ENCODE measurements around the gene MCOLN2.
"Not testable (repeated sequence)": the region's sequence is repeated elsewhere in the genome, so short reads cannot be mapped to it uniquely, and the experiment has no call there.

Gene MCOLN2

DNA sequence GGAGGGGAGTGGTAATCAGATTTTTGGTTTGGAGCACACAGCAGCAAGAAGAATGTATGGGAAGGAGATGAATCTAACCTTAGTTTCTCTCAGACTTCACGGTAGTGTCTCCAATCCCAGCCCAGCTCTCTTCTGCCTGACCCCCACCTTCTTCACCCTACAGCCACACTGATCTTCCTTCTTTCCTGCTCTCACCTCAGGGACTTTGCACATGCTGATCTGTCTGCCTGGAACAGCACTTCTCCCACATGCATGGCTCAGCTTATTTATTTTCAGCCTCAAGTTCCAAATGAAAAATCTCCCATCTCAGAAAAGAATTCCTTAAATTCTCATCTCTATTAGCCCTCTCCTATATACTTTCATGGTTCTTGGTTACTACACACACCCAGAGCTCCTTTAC lies 55.1 kb downstream of the MCOLN2 start:
- no peak for DNase-seq (ENCODE audit: low read depth, low spot score)

DNA sequence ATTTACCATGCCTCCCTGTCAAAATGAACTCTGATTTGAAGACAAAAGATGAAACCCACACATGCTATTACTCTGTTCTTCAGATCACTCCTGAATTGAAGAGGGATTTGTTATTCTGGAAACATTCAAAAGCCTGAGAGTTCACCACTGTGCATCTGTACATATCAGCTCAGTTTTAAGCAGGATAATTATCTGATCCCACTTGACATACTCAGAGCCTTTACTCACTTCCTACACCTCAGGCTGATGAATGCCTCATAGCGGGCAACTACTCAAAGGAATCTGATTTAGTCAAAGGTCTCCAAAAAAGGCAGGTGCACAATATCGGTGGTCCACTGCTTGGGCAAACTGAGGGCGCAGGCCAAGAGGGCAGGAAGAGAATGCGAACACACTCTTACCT lies 56.4 kb downstream of the MCOLN2 start:
- DNase-seq (ENCODE audit: low read depth, low spot score): no peak

GRCh38 chr1:84939761-84940160 lies 57.2 kb downstream of the MCOLN2 start:
- DNase-seq (ENCODE audit: low read depth, low spot score): no peak

- no peak for DNase-seq (ENCODE audit: low read depth, low spot score)
Measured at GRCh38 chr1:84939151-84939550, 57.8 kb downstream of the MCOLN2 start.

DNA sequence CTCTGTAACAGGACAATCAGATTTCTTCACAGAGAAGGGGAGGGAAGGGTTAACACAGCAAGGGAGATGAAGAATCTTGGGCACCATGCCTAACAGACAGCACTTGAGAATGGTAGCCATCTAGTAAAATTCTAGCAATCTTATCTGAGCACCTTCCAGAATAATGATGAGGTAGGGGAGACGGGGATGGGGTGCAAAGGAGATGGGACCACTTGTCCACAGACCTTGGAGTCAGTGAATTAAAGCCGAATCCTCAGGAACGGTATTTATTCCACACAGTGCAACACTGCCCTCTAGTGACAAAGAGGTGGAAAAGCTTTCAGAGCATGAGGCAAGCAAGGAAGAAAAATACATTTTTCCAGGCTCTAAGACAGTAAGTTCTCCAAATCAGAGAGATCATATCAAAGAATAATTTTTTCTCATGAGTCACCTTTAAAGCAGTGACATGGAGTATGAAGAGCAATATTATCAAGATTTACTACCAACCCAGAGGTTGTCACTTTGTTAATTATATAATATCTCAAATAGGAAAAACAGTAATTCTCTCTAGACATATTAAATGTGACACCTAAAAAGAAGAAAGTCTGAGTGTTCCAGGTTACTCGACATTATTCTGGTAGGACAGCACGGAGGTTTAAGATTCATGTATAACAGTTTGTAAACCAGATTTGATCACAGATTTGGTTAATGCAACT lies 60.6 kb downstream of the MCOLN2 start:
- DNase-seq (ENCODE audit: low read depth, low spot score): no peak

DNA sequence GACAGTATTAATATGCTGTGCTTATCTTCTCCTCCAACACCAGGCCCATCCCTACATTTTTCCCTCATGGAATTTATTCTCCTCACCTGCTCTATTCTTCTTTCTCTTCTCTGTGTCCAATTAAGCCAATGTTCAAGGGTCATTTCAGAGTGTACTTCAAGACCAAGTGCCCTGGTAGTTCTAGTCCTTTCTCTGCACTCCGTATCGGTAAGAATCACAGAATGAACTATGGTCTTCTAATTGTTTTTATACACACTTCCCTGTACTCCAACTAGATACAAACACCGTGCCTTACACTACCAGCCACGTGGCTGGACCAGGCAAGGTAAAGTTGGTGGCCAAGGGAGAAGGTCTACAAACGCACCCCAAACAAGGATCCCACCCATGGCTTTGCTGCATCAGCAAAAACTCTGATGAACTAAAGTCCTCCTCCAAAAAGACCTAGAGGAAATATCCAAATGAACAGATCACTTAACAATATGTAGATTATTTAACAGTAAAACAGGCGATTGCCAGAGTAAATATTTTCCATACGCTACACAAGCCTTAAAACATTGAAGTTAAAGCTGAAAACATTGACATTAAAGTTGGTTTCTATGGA lies 63.8 kb downstream of the MCOLN2 start:
- DNase-seq (ENCODE audit: low read depth, low spot score): no peak

GRCh38 chr1:84930831-84931230 lies 66.1 kb downstream of the MCOLN2 start:
- no peak for DNase-seq (ENCODE audit: low read depth, low spot score)

GRCh38 chr1:84930329-84930728 lies 66.6 kb downstream of the MCOLN2 start:
- no peak for DNase-seq (ENCODE audit: low read depth, low spot score)

DNA sequence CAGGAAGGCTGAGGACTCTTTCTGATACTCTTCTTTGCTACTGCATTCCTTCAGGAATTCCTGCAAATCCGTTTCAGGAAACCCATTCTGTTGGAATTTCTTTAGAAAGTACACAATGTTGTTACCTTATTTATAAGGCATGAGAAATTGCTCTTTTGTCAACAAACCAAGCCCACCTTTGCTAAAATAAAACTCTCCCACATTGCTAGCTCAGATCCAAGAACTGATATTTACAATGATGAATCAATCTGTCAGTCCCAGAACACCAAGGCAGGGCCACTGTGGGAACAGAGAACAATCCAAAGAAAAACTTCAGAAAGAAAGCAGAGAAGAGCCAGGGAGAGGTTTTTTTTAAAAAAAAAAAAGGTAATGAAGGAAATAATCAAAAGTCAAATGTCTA lies 67.3 kb downstream of the MCOLN2 start:
- no peak for DNase-seq (ENCODE audit: low read depth, low spot score)

DNA sequence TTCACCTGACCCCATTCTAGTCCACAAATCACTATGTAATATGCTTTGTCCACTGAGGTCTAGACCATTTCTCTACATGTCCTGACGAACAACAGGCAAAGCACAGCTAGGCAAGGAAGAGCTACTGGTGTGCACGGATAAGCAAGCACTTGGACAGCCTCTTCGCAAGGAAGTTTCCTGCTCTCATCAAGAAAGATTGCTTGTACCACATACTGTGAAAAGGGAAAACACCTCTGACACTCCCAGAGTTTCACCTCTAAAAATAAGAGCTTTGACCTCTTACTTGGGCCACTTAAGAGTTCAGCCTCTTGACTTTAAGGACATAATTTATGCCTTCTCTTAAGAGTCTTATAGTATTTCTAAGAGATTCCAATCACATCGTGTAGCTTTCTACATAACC lies 67.9 kb downstream of the MCOLN2 start:
- DNase-seq (ENCODE audit: low read depth, low spot score): no peak

DNA sequence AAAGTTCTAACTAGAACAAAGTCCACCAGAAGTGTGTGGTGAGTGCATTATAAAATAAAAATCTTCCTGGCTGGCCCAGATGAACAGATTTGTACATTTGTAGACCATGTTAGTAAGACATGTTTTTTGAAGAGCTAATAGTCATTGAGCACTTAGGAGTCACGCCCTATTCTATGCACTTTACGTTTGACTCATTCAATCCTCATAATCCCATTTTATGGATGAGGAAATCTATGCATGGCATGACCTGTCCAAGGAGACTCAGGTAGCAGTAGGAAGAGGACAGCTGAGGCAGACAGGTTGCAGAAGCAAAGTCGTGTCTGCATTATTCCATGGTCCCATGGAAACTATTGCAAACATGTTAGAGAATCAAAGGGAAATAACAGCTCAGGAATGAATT lies 73.6 kb downstream of the MCOLN2 start:
- DNase-seq (ENCODE audit: low read depth, low spot score): no peak

DNA sequence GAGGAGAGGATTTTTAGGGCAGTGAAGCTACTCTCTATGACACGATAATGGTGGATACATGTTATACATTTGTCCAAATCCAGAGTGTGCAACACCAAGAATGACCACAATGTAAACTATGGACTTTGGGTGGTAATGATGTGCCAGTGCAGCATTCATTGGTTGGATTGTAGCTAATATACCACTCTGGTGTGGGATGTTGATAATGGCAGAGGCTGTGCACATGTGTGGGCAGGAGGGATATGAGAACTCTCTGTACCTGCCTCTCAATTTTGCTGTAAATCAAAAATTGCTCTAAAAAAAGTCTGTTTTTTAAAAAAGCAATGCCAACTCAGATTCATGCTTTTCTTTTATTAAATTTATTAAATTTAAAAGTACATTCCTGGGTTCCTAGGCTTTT lies 76.8 kb downstream of the MCOLN2 start:
- no peak for DNase-seq (ENCODE audit: low read depth, low spot score)

DNA sequence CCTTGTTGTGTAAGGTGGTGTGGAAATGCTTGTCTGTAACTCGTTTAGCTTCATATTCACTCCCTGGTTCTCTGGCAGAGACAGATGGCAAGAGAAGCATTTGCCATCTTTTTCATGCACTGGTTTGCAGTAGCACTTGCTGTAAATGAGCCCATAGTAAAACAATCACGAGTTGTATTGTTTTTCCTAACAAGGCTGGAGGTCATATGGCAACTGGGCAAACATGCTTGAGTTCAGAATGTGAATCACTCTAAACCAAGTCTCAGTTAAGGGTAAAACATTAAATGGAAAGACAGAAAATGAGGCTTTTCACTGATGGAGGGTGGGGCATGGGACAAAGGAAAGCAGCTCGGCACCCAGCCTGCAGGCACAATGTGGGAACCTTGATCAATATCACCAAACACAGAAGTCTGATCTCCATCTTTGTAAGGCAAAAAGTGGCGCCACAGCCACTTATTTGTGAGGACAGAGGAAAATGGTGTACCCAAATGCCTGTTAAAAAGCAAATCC lies 77.4 kb downstream of the MCOLN2 start:
- no peak for DNase-seq (ENCODE audit: low read depth, low spot score)

GRCh38 chr1:84918726-84919336 lies 78.1 kb downstream of the MCOLN2 start:
- DNase-seq (ENCODE audit: low read depth, low spot score): no peak

DNA sequence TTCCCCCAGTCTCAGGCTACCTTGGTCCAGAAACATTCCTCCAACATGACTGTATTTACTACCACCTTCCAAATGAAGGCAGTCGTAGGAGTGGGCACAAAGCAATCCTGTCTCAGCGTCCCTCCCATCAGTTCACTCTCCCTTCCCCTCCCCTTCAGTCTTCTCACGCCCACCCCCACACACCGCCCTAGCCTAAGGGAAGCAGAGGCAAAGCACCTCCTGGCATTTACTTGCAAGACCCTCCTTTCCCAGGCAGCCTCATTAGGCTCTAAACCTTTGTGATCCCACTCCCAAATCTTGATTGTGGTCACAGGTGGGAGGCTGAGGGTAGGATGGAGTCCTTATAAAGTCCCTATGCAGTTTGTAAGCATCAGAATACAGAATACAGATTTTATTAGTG lies 80.0 kb downstream of the MCOLN2 start:
- DNase-seq (ENCODE audit: low read depth, low spot score): no peak

DNA sequence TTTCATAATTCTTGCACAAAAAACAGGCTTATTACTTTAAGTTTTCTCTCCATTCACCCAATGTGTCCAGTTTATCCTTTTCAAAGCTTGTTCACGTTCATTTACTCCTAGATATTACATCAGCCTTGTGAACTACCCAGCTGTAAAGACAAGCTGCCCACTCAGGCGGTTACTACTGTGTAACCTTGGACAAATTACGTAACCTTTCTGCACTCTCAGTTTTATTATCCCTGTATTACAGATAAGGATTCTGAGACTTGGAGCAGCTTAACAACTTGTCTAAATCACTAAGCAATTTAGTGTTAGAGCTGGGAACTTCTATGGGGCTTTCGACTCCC lies 83.4 kb downstream of the MCOLN2 start:
- no peak for DNase-seq (ENCODE audit: low read depth, low spot score)

DNA sequence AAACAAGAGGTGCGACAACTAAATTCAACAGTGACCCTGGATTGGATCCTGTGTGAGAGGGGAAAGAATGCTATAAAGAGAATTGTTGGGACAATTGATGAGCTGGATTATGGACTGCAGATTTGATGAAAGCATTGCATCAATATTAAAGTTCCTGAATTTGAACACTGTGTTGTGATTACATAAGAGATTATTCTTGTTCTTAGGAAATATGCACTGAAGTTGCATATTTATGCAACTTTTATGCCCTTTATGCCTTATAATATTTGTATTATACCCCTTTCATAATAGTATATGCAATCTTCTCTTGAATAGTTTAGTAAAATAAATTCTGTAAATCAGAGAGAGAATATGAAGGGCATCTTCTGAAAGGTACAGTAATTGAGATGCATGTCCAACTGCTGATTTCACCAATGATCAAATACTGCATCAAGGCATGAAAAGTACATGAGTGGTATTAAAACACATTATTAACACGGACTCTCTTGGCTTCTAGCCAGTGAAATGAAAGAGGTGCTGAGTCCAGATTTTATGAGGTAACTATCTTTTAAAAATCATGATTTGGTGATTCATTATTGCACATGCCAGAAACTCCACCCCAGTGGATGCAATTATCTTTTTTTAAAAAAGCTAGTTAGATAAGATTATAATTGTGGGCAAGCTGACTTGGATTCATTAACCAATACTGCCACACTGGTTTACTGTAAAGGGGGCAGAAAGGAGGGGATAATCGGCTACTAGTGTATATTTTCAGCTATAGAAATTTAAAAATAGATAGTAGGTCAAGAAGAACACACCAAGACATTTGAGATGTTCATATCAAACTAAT lies 84.0 kb downstream of the MCOLN2 start:
- DNase-seq (ENCODE audit: low read depth, low spot score): no peak

GRCh38 chr1:84908746-84909464 lies 88.0 kb downstream of the MCOLN2 start:
- not testable (repeated sequence) for DNase-seq (ENCODE audit: low read depth, low spot score)

DNA sequence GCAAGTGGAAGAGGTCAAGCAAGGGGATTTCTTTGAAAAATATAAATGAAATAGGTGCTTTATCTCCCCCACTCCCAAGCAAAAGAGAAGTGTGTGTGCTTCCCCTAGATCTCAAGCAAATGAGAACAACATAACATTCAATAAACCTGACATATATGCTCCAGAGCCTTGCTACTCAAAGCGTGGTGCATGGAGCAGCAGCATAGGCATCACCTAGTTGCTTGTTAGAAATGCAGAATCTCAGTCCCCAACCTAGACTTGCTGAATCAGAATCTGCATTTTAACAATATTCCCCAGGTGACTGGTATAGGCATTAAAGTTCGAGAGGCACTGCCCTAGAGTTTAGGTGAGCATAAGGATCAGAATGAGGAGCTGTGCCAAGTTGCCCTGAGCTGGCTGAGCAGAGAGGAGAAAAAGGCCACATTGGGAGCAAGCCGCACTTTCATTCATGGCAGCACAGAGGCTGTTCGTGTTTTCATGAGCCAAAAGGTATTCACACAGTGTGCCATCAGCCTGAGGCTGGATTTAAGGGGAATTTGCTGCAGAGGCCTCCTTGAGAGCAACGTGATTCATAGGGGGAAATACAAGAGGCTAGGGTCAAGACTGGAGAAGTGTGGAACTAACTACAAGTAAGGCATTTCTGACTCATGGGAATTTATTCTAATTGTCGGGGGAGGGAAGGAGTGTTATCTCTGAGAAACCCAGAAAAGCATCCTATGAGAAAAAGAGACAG lies 89.7 kb downstream of the MCOLN2 start:
- DNase-seq (ENCODE audit: low read depth, low spot score): no peak

- DNase-seq (ENCODE audit: low read depth, low spot score): not testable (repeated sequence)
Measured at GRCh38 chr1:84902727-84903126, 94.2 kb downstream of the MCOLN2 start.

GRCh38 chr1:84899969-84900368 lies 96.9 kb downstream of the MCOLN2 start:
- no peak for DNase-seq (ENCODE audit: low read depth, low spot score)

Measured in brain pericyte (primary cell).